CD4-positive, alpha-beta T cell (primary cell): ENCODE measurements around the gene EHF. TPM values are rescaled to one million over a fixed set of nuclear protein-coding genes. Genes with fewer than 3 reads are reported as not detected.
"Not testable (repeated sequence)": the region's sequence is repeated elsewhere in the genome, so short reads cannot be mapped to it uniquely, and the experiment has no call there.

ENCODE experiments used
- ATAC-seq: fragments of 200-7000 bp; cut with Tn5 transposase; one replicate; pipeline ENCODE4 v1.10.0; 2022; ENCODE audit warnings: mild to moderate bottlenecking; ENCODE audit not compliant: poor library complexity
- CTCF ChIA-PET: fragments of 350-600 bp; sonication (Branson Sonifier 250); formaldehyde crosslinking; loops from one replicate; lab custom pipeline; 2021; ENCODE audit warnings: antibody characterized with exemption, inconsistent platforms; lab: Charles Lee
- POLR2A ChIA-PET: fragments of 350-600 bp; sonication (Branson Sonifier 250); formaldehyde crosslinking; loops from one replicate; lab custom pipeline; 2021; ENCODE audit warnings: antibody characterized with exemption, inconsistent platforms; lab: Charles Lee
- DNase-seq, 14 experiments: peaks; one replicate each; pipeline ENCODE4 v3.0.0-alpha.2; 2013 to 2020; ENCODE audit warnings: mixed read lengths in 2 of 14
- H3K27ac ChIP-seq, 2 donors: one replicate each; pipeline versions ENCODE4 v1.5.1 to v1.7.0; 2013; ENCODE audit warnings: low read length in 2 of 2, low read depth in 1 of 2, mild to moderate bottlenecking in 1 of 2
- H3K27me3 ChIP-seq, 2 experiments: 1 replicate in 1 of 2; 2 replicates in 1 of 2; pipeline versions ENCODE4 v1.6.1 to v1.7.0; 2013; ENCODE audit warnings: low read length in 2 of 2, control low read depth in 1 of 2, mild to moderate bottlenecking in 1 of 2, moderate library complexity in 1 of 2; ENCODE audit not compliant: insufficient read depth in 2 of 2, control insufficient read depth in 1 of 2
- H3K36me3 ChIP-seq: one replicate; pipeline ENCODE4 v1.6.1; 2013; ENCODE audit warnings: low read length, control low read depth; ENCODE audit not compliant: insufficient read depth
- H3K4me1 ChIP-seq: one replicate; pipeline ENCODE4 v1.6.1; 2013; ENCODE audit warnings: low read length, control low read depth; ENCODE audit not compliant: insufficient read depth
- H3K4me3 ChIP-seq: one replicate; pipeline ENCODE4 v1.5.1; 2013; ENCODE audit warnings: mild to moderate bottlenecking, low read length, moderate library complexity
- H3K9me3 ChIP-seq, 2 experiments: 1 replicate in 1 of 2; 2 replicates in 1 of 2; pipeline versions ENCODE4 v1.6.1 to v1.7.0; 2013; ENCODE audit warnings: low read length in 2 of 2, mild to moderate bottlenecking in 2 of 2, control low read depth in 1 of 2, moderate library complexity in 1 of 2; ENCODE audit not compliant: control insufficient read depth in 1 of 2, insufficient read depth in 1 of 2
- H3K27ac Mint-ChIP-seq: one replicate; pipeline ENCODE4 v1.8.0; 2020; ENCODE audit warnings: mixed read lengths
- H3K27me3 Mint-ChIP-seq: one replicate; pipeline ENCODE4 v1.8.0; 2021; ENCODE audit warnings: mixed read lengths
- H3K36me3 Mint-ChIP-seq: one replicate; pipeline ENCODE4 v1.8.0; 2021; ENCODE audit warnings: low read depth, mixed read lengths
- H3K4me1 Mint-ChIP-seq: one replicate; pipeline ENCODE4 v1.8.0; 2021; ENCODE audit warnings: low read depth, mixed read lengths
- H3K4me3 Mint-ChIP-seq: one replicate; pipeline ENCODE4 v1.8.0; 2020; ENCODE audit warnings: mild to moderate bottlenecking, mixed read lengths
- H3K9me3 Mint-ChIP-seq: one replicate; pipeline ENCODE4 v1.8.0; 2020; ENCODE audit warnings: mixed read lengths
- CTCF ChIP-seq: fragments of 200-600 bp; IDR thresholded peaks from one replicate; pipeline ENCODE4 v1.8.0; 2022; ENCODE audit warnings: antibody characterized with exemption, mild to moderate bottlenecking
- intact Hi-C, 2 experiments: fragments of 100-400 bp; cut with DNase I in 1 of 2; cut with micrococcal nuclease in 1 of 2; formaldehyde crosslinking; loops; one replicate each; pipeline versions ENCODE4 v1.15.1 to v1.9.0; 2023 to 2025; cut with DNase I, micrococcal nuclease
- total RNA-seq, 174 experiments: library from RNA in 2 of 174; stranded (reverse) in 2 of 174; gene quantifications; one replicate each; pipeline ENCODE4 v1.2.3 and lab custom pipeline; 2021 to 2026

EHF gene
- total RNA-seq, 2 experiments from 2014 or later = not detected

GRCh38 chr11:34683396-34683795, 62.5 kb downstream of the EHF start:
- no peak for TF ChIP-seq CTCF
- Histone ChIP-seq H3K9me3 (no peaks in the 10 kb centered on the region), H3K4me1 (no peaks in the 10 kb centered on the region), H3K27me3 (no peaks in the 10 kb centered on the region), H3K27ac (no peak overlapping the region), H3K36me3 (no peaks in the 10 kb centered on the region), H3K4me3 (no peak overlapping the region)
- ChIA-PET POLR2A (no interaction called here), CTCF (interaction anchor here (1.1 kb wide), 1 partner anchor 23 kb away, joined by 3 read pairs; no protein-coding TSS in a partner anchor)
- no peak overlapping the region for H3K4me3 Mint-ChIP-seq
- DNase-seq = no peak
- ATAC-seq = no peak
- peaks cover 5% of the 10 kb centered on the region for H3K27me3 Mint-ChIP-seq
- no peaks in the 10 kb centered on the region for H3K36me3 Mint-ChIP-seq
- no peaks in the 10 kb centered on the region for H3K9me3 Mint-ChIP-seq
- H3K4me1 Mint-ChIP-seq = no peaks in the 10 kb centered on the region
- intact Hi-C loops = no loop called here
- no peak overlapping the region for H3K27ac Mint-ChIP-seq

- H3K27me3 ChIP-seq = no peaks in the 10 kb centered on the region
- H3K4me3 ChIP-seq = no peak overlapping the region
- Mint-ChIP-seq H3K4me3 (no peak overlapping the region), H3K27me3 (peaks cover 5% of the 10 kb centered on the region), H3K9me3 (no peaks in the 10 kb centered on the region), H3K4me1 (no peaks in the 10 kb centered on the region), H3K27ac (no peak overlapping the region), H3K36me3 (no peaks in the 10 kb centered on the region)
- H3K4me1 ChIP-seq = no peaks in the 10 kb centered on the region
- H3K9me3 ChIP-seq = no peaks in the 10 kb centered on the region
- DNase-seq (no peak), ATAC-seq (no peak)
- CTCF ChIA-PET = no interaction called here
- no peaks in the 10 kb centered on the region for H3K36me3 ChIP-seq
- no peak for TF ChIP-seq CTCF
- no peak overlapping the region for H3K27ac ChIP-seq
- POLR2A ChIA-PET = no interaction called here
- intact Hi-C loops = no loop called here
Observed at GRCh38 chr11:34685864-34686263, 65.0 kb downstream of the EHF start.

- H3K4me1 ChIP-seq, DNase-seq, H3K27ac ChIP-seq, H3K4me3 ChIP-seq, intact Hi-C loops, H3K4me1 Mint-ChIP-seq, CTCF ChIA-PET, ATAC-seq, H3K36me3 Mint-ChIP-seq, H3K9me3 ChIP-seq, H3K27ac Mint-ChIP-seq, H3K36me3 ChIP-seq, H3K9me3 Mint-ChIP-seq, POLR2A ChIA-PET, H3K4me3 Mint-ChIP-seq, H3K27me3 ChIP-seq: not testable (repeated sequence)
- peaks cover 16% of the 10 kb centered on the region for H3K27me3 Mint-ChIP-seq
Observed at GRCh38 chr11:34692299-34692698, 71.4 kb downstream of the EHF start.

GRCh38 chr11:34696862-34697261, 76.0 kb downstream of the EHF start:
- intact Hi-C loops = no loop called here
- DNase-seq (no peak), ATAC-seq (no peak)
- no peak overlapping the region for H3K4me3 ChIP-seq
- ChIA-PET CTCF (no interaction called here), POLR2A (no interaction called here)
- H3K27me3 ChIP-seq = no peaks in the 10 kb centered on the region
- Mint-ChIP-seq H3K27ac (no peak overlapping the region), H3K9me3 (peaks cover 6% of the 10 kb centered on the region), H3K27me3 (peaks cover 20% of the 10 kb centered on the region), H3K4me1 (no peaks in the 10 kb centered on the region), H3K36me3 (no peaks in the 10 kb centered on the region), H3K4me3 (no peak overlapping the region)
- no peak for TF ChIP-seq CTCF
- peaks cover 0 to 8% of the 10 kb centered on the region in 2 experiments for H3K9me3 ChIP-seq
- H3K4me1 ChIP-seq = no peaks in the 10 kb centered on the region
- no peaks in the 10 kb centered on the region for H3K36me3 ChIP-seq
- H3K27ac ChIP-seq = no peak overlapping the region
